WERI-Rb-1 (cell line): Measurements from ENCODE around the gene TMEM60.

Experiments used
- DNase-seq: peaks from one replicate; pipeline ENCODE4 v3.0.0-alpha.2; 2020
- H3K27ac ChIP-seq: fragments of 250-450 bp; sonication (Bioruptor Pico); 2 replicates; pipeline ENCODE4 v1.5.1; 2020; ENCODE audit warnings: mild to moderate bottlenecking, moderate library complexity
- H3K27me3 ChIP-seq: fragments of 250-450 bp; sonication (Bioruptor Pico); 2 replicates; pipeline ENCODE4 v1.5.1; 2021; ENCODE audit warnings: mild to moderate bottlenecking, low read depth, moderate library complexity; ENCODE audit not compliant: insufficient read depth, severe bottlenecking
- H3K36me3 ChIP-seq: fragments of 250-450 bp; sonication (Bioruptor Pico); 2 replicates; pipeline ENCODE4 v1.5.1; 2020; ENCODE audit warnings: mild to moderate bottlenecking, moderate library complexity
- H3K4me3 ChIP-seq: 2 replicates; pipeline ENCODE4 v1.5.1; 2011; ENCODE audit warnings: low read depth, mild to moderate bottlenecking, control low read depth, low read length
- H3K9me3 ChIP-seq: fragments of 250-450 bp; sonication (Bioruptor Pico); 2 replicates; pipeline ENCODE4 v1.5.1; 2021; ENCODE audit warnings: mild to moderate bottlenecking, moderate library complexity; ENCODE audit not compliant: severe bottlenecking
- TF ChIP-seq, protein P1 (sequence below): IDR thresholded peaks from 2 replicates; pipeline ENCODE4 v1.5.1; 2011; ENCODE audit warnings: low read depth, mild to moderate bottlenecking, control low read depth, inconsistent platforms, low read length

TMEM60 gene

DNA sequence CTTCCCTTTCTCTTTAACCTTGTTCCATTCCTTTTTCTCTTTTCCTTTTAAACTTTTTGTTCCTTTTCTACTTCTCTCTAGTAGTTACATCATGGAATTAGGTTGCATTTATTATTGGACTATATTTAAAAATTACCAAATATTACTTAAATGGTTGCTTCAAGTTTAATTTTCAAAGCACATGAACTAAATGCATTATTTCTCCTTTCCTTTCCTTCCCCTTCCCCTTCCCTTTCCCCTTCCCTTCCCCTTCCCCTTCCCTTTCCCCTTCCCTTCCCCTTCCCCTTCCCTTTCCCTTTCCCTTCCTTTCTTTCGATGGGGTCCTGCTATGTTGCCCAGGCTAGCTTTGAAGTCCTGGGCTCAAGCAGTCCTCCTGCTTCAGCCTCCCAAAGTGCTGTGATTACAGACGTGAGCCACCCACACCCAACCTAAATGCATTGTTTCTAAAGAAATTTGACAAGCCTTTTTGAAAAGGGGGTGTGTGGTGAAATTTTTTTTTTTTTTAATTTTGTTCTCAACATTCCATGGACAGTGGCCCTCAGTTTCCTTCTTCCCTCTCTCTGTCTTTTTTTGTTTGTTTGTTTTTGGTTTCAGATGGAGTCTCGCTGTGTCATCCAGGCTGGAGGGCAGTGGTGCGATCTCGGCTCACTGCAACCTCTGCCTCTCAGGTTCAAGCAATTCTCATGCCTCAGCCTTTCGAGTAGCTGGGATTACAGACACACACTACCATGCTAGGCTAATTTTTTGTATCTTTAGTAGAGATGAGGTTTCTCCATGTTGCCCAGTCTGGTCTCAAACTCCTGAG is 31.2 kb downstream of the TMEM60 start:
- Histone ChIP-seq H3K27ac (no peak overlapping the region), H3K4me3 (no peak overlapping the region), H3K9me3 (no peaks in the 10 kb centered on the region), H3K27me3 (no peaks in the 10 kb centered on the region), H3K36me3 (peaks cover 33% of the 10 kb centered on the region)
- TF ChIP-seq, protein P1, sequence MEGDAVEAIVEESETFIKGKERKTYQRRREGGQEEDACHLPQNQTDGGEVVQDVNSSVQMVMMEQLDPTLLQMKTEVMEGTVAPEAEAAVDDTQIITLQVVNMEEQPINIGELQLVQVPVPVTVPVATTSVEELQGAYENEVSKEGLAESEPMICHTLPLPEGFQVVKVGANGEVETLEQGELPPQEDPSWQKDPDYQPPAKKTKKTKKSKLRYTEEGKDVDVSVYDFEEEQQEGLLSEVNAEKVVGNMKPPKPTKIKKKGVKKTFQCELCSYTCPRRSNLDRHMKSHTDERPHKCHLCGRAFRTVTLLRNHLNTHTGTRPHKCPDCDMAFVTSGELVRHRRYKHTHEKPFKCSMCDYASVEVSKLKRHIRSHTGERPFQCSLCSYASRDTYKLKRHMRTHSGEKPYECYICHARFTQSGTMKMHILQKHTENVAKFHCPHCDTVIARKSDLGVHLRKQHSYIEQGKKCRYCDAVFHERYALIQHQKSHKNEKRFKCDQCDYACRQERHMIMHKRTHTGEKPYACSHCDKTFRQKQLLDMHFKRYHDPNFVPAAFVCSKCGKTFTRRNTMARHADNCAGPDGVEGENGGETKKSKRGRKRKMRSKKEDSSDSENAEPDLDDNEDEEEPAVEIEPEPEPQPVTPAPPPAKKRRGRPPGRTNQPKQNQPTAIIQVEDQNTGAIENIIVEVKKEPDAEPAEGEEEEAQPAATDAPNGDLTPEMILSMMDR: no peak
- no peak for DNase-seq

DNA sequence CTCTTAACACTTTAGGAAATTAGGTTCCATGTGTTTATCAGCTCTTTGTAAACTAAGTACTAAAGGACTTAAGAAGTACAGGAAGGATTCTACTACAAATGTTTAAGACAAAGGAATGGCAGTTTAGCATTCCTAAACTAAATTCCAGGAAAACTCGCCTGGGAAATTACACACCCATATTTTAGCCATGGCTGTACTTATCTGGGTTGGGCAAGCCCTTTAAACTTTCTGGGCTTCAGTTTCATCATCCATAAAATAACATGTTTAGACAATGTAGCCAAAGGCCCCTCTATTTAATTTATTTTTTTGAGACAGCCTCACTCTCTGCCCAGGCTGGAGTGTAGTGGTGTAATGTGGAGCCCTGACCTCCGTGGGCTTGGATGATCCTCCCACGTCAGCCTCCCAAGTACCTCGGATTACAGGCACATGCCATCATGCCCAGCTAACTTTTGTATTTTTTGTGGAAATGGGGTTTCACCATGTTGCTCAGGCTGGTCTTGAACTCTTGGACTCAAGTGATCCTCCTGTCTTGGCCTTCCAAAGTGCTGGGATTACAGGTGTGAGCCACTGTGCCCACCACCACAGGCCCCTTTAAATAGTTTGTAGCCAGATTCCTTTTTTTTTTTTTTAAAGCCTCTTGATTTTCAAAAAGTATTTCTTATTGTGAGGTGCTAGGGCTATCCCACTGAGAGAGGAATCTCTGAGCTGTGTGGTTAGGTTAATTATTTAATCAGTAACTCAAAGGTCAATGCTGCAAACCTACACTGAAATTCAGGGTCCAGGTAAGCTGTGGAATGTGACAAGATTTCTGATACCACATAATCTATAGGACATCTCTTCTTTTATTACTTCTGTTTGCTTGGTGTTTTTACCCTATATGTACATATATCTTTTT is 32.1 kb downstream of the TMEM60 start:
- TF ChIP-seq, protein P1: no peak
- Histone ChIP-seq H3K4me3 (no peak overlapping the region), H3K36me3 (peaks cover 33% of the 10 kb centered on the region), H3K27me3 (no peaks in the 10 kb centered on the region), H3K27ac (no peak overlapping the region), H3K9me3 (no peaks in the 10 kb centered on the region)
- no peak for DNase-seq

DNA sequence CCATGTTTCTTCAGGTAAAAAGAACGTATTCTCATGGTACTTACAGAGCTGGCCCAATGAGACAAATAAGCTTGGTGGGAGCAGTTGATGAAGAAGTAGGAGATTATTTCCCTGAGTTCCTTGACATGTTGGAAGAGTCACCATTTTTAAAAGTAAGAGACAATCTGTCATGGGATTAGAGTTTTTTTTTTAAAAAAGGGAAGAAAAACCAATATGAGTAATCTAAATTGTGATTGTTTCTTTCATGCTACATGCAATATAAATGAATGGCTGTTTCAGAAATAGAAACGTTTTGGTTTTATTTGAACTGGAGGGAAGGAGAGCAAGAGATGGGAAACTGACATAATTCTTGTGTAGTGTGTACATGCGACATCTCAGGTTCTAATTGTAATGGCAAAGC is 32.8 kb downstream of the TMEM60 start:
- DNase-seq: no peak
- TF ChIP-seq, protein P1: no peak
- H3K27me3 ChIP-seq: no peaks in the 10 kb centered on the region
- no peaks in the 10 kb centered on the region for H3K9me3 ChIP-seq
- peaks cover 27% of the 10 kb centered on the region for H3K36me3 ChIP-seq
- H3K27ac ChIP-seq: no peak overlapping the region
- no peak overlapping the region for H3K4me3 ChIP-seq

DNA sequence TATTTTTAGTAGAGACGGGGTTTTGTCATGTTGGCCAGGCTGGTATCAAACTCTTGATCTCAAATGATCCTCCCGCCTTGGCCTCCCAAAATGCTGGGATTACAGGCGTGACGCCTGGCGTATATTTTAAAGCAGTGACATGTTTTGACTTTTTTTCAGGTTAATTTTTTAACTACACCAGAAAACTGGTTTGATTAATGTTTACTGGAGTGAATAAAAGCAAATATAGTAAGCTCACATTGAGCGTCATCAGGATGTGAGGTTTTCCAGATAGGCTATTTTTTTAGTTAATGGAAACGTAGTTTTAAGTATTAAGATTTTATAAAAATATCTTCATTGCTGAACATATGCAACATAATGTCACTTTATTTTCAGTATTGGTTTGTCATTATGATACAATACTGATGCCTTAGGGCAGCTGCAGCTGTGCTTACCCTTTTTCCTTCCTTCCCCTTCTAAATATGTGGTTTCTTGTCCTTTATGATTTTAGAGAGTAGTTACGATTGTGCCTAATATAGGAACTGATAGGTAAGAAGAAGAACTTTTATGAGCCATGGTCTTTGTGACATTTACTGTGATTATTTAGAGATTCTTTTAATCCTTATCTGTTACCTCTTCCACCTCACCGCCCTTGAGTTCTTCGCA is 37.3 kb downstream of the TMEM60 start:
- no peak for DNase-seq
- TF ChIP-seq, protein P1: no peak
- Histone ChIP-seq H3K9me3 (no peaks in the 10 kb centered on the region), H3K4me3 (no peak overlapping the region), H3K27ac (no peak overlapping the region), H3K27me3 (no peaks in the 10 kb centered on the region), H3K36me3 (peaks cover 7% of the 10 kb centered on the region; the same call in 1 of the 2 replicates)

DNA sequence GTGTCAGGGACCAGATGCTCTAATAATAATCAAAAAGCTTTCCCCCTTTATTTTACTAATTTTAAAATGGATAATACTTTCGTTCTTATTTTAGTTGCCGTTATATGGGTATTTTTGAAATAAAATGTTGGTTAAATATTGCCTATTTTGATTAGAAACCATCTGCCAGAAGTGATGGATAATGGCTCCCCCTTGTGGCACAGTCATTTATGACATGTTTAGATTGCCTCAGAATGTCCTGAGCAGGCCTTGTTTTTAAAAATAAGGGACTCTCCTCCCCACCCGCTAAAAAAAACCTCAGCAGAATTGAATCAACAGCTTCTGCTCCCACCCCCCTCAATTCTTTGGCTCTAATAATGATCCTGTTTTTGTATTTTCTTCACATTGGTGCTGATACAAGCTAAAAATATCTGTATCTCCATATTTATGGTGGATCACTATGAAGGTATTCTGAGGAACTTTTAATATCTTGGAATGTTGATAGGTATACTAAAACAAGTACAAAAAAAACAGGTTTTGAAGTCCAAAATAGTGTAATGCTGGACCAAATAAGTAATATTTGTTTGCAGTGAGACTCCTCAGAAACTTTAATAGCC is 38.8 kb downstream of the TMEM60 start:
- Histone ChIP-seq H3K9me3 (no peaks in the 10 kb centered on the region), H3K27me3 (no peaks in the 10 kb centered on the region), H3K36me3 (no peaks in the 10 kb centered on the region), H3K27ac (no peak overlapping the region), H3K4me3 (no peak overlapping the region)
- TF ChIP-seq, protein P1: peak; percentile 41
- peak; percentile 51 for DNase-seq
